ENCODE results near the gene GTF3C1.

Gene GTF3C1

DNA sequence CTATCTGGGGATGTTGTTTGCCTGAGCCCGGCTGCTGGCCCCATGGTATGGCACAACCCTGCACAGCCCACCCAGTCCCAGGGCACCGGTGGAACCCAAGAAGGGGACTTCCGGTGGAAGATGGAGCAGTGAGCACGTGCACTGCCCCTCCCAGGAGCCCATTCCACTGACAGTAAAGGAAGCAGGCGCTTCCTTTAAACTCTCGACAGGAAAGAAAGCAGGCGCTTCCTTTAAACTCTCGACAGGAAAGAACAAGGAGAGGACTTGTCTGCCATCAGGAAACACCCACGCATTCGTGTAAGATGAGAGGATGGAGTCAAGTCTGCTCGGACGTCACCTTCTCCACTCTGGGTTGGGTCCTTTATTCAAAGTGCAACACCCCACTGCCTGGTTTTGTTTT is 94.0 kb downstream of the GTF3C1 start:
- Histone ChIP-seq H3K4me3 (ENCODE audit: low read length) (no peak overlapping the region), H3K27me3 (ENCODE audit: insufficient read depth, low read length) (no peaks in the 10 kb centered on the region), H3K9ac (ENCODE audit: low read depth, low read length) (no peak overlapping the region), H3K9me3 (ENCODE audit: insufficient read depth, low read depth, low read length) (no peaks in the 10 kb centered on the region), H3K27ac (ENCODE audit: low read length) (no peak overlapping the region), H3K4me1 (ENCODE audit: insufficient read depth, low read length) (no peaks in the 10 kb centered on the region), H3K36me3 (ENCODE audit: insufficient read depth, low read depth, low read length) (peaks cover 11% of the 10 kb centered on the region; the same call in 1 of the 2 replicates)

DNA sequence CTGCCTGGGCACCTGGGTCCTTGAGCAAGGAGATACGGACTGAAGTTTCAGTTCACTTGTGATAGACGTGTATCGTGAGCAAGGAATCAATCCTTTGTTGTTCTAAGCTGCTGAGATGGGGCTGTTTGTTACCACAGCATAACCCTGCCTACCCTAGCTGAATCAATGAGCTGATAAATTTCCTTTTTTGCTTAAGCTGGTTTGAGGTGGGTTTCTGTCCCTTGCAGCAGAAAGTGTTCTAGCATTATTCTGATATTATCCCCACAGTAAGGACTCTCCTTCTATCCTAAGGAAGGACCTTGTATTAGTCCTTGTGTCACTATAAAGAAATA is 96.3 kb downstream of the GTF3C1 start:
- no peaks in the 10 kb centered on the region for H3K36me3 ChIP-seq (ENCODE audit: insufficient read depth, low read depth, low read length)
- H3K27me3 ChIP-seq (ENCODE audit: insufficient read depth, low read length) = no peaks in the 10 kb centered on the region
- no peaks in the 10 kb centered on the region for H3K9me3 ChIP-seq (ENCODE audit: insufficient read depth, low read depth, low read length)
- no peaks in the 10 kb centered on the region for H3K4me1 ChIP-seq (ENCODE audit: insufficient read depth, low read length)
- H3K27ac ChIP-seq (ENCODE audit: low read length) = no peak overlapping the region
- H3K4me3 ChIP-seq (ENCODE audit: low read length) = no peak overlapping the region
- H3K9ac ChIP-seq (ENCODE audit: low read depth, low read length) = no peak overlapping the region

DNA sequence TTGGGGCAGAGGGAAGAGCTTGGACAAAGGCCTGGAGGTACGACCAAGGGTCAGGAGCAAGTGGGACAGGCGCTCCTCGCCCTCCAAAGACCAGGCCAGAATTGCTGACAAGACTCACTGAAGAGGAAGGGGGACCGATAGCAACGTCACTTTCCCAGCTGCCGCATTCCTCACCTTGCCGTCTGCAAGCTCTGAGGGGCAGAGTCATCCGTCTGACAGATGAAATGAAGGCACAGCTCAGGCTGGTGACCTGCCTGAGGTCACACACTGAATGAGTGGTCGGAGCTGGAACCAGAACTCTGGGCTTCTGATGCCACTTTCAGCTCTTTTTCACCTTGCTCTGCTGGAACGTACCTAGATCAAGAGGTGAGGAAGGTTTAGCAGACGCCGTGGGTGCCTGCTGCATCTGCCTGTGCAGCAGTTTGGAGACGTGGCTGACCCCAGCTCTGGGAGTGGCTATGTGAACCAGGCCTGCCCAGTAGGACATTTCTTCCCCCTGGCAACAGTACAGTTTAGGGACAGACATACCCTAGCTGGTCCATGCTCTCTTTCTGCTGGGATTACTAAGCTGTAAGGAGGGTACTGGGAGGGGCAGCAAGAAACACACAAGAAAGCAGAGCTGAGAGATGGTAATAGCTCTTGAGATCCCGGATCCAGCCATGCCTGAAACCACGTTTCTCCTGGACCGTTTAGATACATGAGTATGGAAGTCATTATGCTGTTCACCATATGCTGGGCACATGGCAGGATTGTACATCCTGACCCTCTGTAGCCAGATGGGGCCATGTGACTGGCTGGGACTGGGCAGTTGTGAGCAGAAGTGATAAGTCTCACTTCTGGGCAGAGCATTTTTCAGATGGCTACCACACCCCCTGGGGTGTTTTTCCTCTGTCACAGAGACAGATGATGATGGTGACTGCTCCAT is 96.9 kb downstream of the GTF3C1 start:
- H3K36me3 ChIP-seq (ENCODE audit: insufficient read depth, low read depth, low read length) = no peaks in the 10 kb centered on the region
- no peak overlapping the region for H3K4me3 ChIP-seq (ENCODE audit: low read length)
- H3K9me3 ChIP-seq (ENCODE audit: insufficient read depth, low read depth, low read length) = no peaks in the 10 kb centered on the region
- no peak overlapping the region for H3K27ac ChIP-seq (ENCODE audit: low read length)
- no peaks in the 10 kb centered on the region for H3K4me1 ChIP-seq (ENCODE audit: insufficient read depth, low read length)
- no peak overlapping the region for H3K9ac ChIP-seq (ENCODE audit: low read depth, low read length)
- H3K27me3 ChIP-seq (ENCODE audit: insufficient read depth, low read length) = no peaks in the 10 kb centered on the region

DNA sequence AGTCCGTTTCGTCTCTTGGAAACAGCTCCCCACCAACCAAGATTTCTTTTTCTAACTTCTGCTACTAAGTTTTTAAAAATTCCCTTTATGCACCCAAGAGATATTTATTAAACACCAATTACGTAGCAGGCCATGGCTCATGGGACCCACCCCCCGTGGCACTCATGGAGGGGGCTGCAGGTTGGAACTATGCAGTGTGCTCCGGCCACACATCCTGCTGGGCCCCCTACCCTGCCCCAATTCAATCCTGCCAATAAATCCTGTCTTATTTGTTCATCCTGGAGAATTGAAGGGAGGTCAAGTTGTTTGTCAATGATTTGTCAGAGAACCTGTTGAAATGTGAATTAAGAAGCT is 99.5 kb downstream of the GTF3C1 start:
- Histone ChIP-seq H3K9me3 (ENCODE audit: insufficient read depth, low read depth, low read length) (peaks cover under 1% of the 10 kb centered on the region; the same call in 1 of the 2 replicates), H3K27ac (ENCODE audit: low read length) (no peak overlapping the region), H3K36me3 (ENCODE audit: insufficient read depth, low read depth, low read length) (no peaks in the 10 kb centered on the region), H3K9ac (ENCODE audit: low read depth, low read length) (no peak overlapping the region), H3K27me3 (ENCODE audit: insufficient read depth, low read length) (no peaks in the 10 kb centered on the region), H3K4me1 (ENCODE audit: insufficient read depth, low read length) (no peaks in the 10 kb centered on the region), H3K4me3 (ENCODE audit: low read length) (no peak overlapping the region)

DNA sequence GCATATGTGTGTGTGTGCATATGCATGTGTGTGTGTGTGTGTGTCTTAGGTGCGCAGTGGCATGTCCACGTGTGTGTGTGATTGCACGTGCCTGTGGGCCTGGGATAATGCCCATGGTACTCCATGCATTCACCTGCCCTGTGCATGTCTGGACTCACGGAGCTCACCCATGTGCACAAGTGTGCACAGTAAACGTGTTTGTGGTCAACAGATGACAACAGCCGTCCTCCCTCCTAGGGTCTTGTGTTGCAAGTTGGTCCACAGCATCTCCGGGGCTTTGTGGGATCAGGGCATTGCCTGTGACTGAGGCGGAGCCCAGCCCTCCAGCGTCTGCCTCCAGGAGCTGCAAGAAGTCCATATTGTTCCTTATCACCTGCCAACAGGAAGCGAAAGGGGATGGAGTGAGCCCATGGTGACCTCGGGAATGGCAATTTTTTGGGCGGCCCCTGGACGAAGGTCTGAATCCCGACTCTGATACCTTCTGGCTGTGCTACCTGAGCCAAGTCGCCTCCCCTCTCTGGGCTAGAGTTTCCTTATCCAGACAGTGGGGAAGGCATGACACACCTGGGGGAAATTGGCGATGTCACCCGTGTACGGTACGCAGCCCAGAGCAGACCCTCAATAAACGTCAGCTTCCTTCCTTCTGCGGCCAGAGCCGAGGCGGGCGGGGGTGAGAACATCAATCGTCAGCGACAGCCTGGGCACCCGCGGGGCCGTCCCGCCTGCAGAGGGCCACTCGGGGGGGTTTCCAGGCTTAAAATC is 100.1 kb downstream of the GTF3C1 start:
- H3K9ac ChIP-seq (ENCODE audit: low read depth, low read length) = no peak overlapping the region
- H3K27ac ChIP-seq (ENCODE audit: low read length) = no peak overlapping the region

DNA sequence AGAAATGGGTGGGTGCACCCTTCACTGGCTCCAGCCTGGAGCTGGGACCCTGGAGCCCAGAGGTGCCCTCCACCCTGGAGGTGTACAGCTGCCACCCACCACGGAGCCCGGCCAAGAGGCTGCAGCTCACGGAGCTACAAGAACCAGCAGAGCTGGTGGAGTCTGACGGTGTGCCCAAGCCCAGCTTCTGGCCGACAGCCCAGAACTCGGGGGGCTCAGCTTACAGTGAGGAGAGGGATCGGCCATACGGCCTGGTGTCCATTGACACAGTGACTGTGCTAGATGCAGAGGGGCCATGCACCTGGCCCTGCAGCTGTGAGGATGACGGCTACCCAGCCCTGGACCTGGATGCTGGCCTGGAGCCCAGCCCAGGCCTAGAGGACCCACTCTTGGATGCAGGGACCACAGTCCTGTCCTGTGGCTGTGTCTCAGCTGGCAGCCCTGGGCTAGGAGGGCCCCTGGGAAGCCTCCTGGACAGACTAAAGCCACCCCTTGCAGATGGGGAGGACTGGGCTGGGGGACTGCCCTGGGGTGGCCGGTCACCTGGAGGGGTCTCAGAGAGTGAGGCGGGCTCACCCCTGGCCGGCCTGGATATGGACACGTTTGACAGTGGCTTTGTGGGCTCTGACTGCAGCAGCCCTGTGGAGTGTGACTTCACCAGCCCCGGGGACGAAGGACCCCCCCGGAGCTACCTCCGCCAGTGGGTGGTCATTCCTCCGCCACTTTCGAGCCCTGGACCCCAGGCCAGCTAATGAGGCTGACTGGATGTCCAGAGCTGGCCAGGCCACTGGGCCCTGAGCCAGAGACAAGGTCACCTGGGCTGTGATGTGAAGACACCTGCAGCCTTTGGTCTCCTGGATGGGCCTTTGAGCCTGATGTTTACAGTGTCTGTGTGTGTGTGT is 100.9 kb downstream of the GTF3C1 start:
- Histone ChIP-seq H3K27me3 (ENCODE audit: insufficient read depth, low read length) (no peaks in the 10 kb centered on the region), H3K4me1 (ENCODE audit: insufficient read depth, low read length) (no peaks in the 10 kb centered on the region), H3K9ac (ENCODE audit: low read depth, low read length) (no peak overlapping the region), H3K27ac (ENCODE audit: low read length) (no peak overlapping the region), H3K9me3 (ENCODE audit: insufficient read depth, low read depth, low read length) (peaks cover 15% of the 10 kb centered on the region), H3K36me3 (ENCODE audit: insufficient read depth, low read depth, low read length) (no peaks in the 10 kb centered on the region), H3K4me3 (ENCODE audit: low read length) (no peak overlapping the region)

More for the DNA sequence above, 100.1 kb downstream of the GTF3C1 start:
- H3K36me3 ChIP-seq (ENCODE audit: insufficient read depth, low read depth, low read length) = no peaks in the 10 kb centered on the region
- H3K4me3 ChIP-seq (ENCODE audit: low read length) = no peak overlapping the region
- H3K4me1 ChIP-seq (ENCODE audit: insufficient read depth, low read length) = no peaks in the 10 kb centered on the region
- H3K27me3 ChIP-seq (ENCODE audit: insufficient read depth, low read length) = no peaks in the 10 kb centered on the region
- H3K9me3 ChIP-seq (ENCODE audit: insufficient read depth, low read depth, low read length) = peaks cover 6% of the 10 kb centered on the region

DNA sequence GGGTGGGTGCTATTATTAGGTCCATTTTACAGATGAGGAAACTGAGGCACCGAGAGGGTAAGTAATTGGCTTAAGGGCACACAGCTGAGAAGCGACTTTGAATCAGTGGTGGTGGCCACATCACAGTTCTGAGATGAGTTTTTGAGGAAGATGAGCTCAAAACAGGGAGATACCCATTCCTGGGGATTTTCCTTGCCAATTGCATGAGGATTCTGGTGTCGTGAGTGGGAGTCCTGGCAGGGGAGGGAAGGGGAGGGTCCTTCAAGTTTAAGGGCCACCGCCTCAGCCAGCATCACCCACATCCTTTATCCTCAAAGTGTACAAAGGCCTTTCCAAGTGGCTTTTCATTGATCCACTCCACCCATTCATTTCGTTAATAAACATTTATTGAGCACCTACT is 102.4 kb downstream of the GTF3C1 start:
- Histone ChIP-seq H3K9ac (ENCODE audit: low read depth, low read length) (no peak overlapping the region), H3K27ac (ENCODE audit: low read length) (no peak overlapping the region), H3K4me3 (ENCODE audit: low read length) (no peak overlapping the region), H3K36me3 (ENCODE audit: insufficient read depth, low read depth, low read length) (no peaks in the 10 kb centered on the region), H3K27me3 (ENCODE audit: insufficient read depth, low read length) (no peaks in the 10 kb centered on the region), H3K4me1 (ENCODE audit: insufficient read depth, low read length) (no peaks in the 10 kb centered on the region), H3K9me3 (ENCODE audit: insufficient read depth, low read depth, low read length) (peaks cover 16% of the 10 kb centered on the region)

DNA sequence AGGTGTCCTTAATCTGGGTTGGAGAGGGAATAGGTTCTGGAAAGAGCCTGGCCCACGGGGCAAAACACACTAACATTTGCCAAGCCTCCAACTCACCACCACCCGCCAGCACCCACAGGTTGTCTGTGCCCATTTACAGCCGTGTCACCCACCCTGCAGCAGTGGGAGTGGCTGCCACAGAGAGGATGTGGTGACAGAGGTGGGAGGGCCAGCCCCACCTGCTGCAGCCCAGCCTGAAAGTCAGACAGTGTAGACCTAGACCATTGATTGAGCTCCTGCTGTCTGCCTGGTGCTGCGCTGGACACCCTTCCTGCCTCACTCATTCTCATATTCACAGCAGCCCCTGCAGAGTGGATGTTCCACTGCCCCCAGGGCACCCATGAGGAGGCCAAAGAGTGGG is 103.0 kb downstream of the GTF3C1 start:
- H3K27me3 ChIP-seq (ENCODE audit: insufficient read depth, low read length) = no peaks in the 10 kb centered on the region
- no peak overlapping the region for H3K27ac ChIP-seq (ENCODE audit: low read length)
- no peaks in the 10 kb centered on the region for H3K36me3 ChIP-seq (ENCODE audit: insufficient read depth, low read depth, low read length)
- H3K9ac ChIP-seq (ENCODE audit: low read depth, low read length) = no peak overlapping the region
- no peak overlapping the region for H3K4me3 ChIP-seq (ENCODE audit: low read length)
- H3K4me1 ChIP-seq (ENCODE audit: insufficient read depth, low read length) = no peaks in the 10 kb centered on the region
- peaks cover 16% of the 10 kb centered on the region for H3K9me3 ChIP-seq (ENCODE audit: insufficient read depth, low read depth, low read length)

DNA sequence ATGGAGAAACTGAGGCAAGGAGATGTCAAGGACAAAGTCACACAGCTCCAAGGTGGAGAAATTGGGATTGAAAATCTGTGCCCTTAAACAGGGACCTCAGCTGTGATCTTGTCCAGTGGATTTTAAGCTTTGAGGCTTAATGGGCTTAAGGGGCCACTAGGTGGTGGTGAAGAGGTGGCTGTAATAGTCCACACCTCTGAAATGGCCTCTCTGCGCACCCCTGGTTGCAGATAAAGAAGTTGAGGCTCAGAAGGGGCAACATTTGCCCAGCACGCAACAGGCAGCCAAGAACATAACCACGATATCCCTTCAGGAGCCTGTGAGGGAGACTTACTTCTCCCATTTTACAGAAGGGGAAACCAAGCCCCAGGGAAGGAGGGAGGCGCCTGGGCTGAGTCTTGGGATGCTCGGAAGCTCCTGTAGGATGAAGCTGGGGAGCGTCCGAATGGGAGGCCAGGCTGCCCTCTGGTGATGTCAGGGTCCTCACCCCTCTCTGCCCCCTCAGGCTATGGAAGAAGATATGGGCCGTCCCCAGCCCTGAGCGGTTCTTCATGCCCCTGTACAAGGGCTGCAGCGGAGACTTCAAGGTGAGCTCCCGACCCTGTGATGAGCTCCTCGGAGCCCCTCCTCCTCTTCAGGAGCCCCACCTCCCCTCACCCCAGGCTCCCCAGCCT is 104.1 kb downstream of the GTF3C1 start:
- no peak overlapping the region for H3K4me3 ChIP-seq (ENCODE audit: low read length)
- no peak overlapping the region for H3K27ac ChIP-seq (ENCODE audit: low read length)
- no peak overlapping the region for H3K9ac ChIP-seq (ENCODE audit: low read depth, low read length)
- H3K27me3 ChIP-seq (ENCODE audit: insufficient read depth, low read length) = no peaks in the 10 kb centered on the region
- H3K4me1 ChIP-seq (ENCODE audit: insufficient read depth, low read length) = no peaks in the 10 kb centered on the region
- no peaks in the 10 kb centered on the region for H3K36me3 ChIP-seq (ENCODE audit: insufficient read depth, low read depth, low read length)
- H3K9me3 ChIP-seq (ENCODE audit: insufficient read depth, low read depth, low read length) = peaks cover 16% of the 10 kb centered on the region

DNA sequence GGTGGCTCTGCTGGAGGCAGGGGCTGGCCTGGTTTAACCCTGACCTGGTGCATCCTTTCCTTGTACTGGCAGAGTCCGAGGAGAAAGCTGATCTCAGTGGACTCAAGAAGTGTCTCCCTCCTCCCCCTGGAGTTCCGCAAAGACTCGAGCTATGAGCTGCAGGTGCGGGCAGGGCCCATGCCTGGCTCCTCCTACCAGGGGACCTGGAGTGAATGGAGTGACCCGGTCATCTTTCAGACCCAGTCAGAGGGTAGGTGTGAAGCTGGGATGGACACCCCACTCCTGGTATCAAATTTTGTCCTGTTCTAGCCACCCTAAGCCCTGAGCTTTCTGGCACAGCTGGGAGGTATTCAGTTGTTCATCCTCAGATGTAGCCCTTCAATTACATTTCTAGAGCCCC is 105.2 kb downstream of the GTF3C1 start:
- no peaks in the 10 kb centered on the region for H3K4me1 ChIP-seq (ENCODE audit: insufficient read depth, low read length)
- no peak overlapping the region for H3K9ac ChIP-seq (ENCODE audit: low read depth, low read length)
- no peak overlapping the region for H3K27ac ChIP-seq (ENCODE audit: low read length)
- H3K36me3 ChIP-seq (ENCODE audit: insufficient read depth, low read depth, low read length) = no peaks in the 10 kb centered on the region
- no peak overlapping the region for H3K4me3 ChIP-seq (ENCODE audit: low read length)
- H3K9me3 ChIP-seq (ENCODE audit: insufficient read depth, low read depth, low read length) = peaks cover 16% of the 10 kb centered on the region
- H3K27me3 ChIP-seq (ENCODE audit: insufficient read depth, low read length) = no peaks in the 10 kb centered on the region

DNA sequence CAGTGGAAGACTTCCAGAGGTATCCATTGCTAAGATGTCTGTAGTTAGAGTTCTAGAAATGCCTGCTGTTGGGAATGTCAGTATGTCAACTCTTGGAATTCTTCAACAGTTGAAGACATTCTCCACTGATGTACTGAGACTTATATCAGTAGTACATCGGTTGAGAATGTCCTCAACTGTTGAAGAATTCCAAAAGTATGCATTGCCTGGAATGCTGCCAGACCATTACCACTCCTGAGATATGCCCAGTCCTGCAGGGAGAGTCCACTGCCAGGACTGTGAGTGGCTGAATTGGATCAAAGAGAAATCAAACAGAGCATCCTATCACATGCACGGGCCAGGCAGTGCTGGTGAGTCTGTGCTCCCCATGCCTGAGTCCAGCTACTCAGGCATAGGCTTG is 105.7 kb downstream of the GTF3C1 start:
- Histone ChIP-seq H3K27ac (ENCODE audit: low read length) (no peak overlapping the region), H3K4me1 (ENCODE audit: insufficient read depth, low read length) (no peaks in the 10 kb centered on the region), H3K27me3 (ENCODE audit: insufficient read depth, low read length) (no peaks in the 10 kb centered on the region), H3K4me3 (ENCODE audit: low read length) (no peak overlapping the region), H3K36me3 (ENCODE audit: insufficient read depth, low read depth, low read length) (no peaks in the 10 kb centered on the region), H3K9ac (ENCODE audit: low read depth, low read length) (no peak overlapping the region), H3K9me3 (ENCODE audit: insufficient read depth, low read depth, low read length) (peaks cover 16% of the 10 kb centered on the region)

Measured in iPS-20b (cell line).